ENCODE results near the gene HOXB6.
A peak's percentile ranks its signal among the peaks of the same experiment; 100 is the strongest.

HOXB6 gene

GRCh38 chr17:48568499-48569239 lies 36.1 kb downstream of the HOXB6 start (continued):
- TF ChIP-seq ZBTB20 (tag by site-specific recombination; IDR thresholded peaks at IDR 0.05) (0 out of 2 replicates have a peak, but pooled peaks have one; percentile 27), ZNF239 (tag by site-specific recombination; IDR thresholded peaks at IDR 0.05) (no peak), ZNF157 (tag by site-specific recombination; IDR thresholded peaks at IDR 0.05) (no peak), ZNF10 (tag by site-specific recombination; IDR thresholded peaks at IDR 0.05) (no peak; the same call in 1 of the 2 replicates), ZNF366 (tag by site-specific recombination; conservative IDR thresholded peaks at IDR 0.05) (peak; percentile 98), ZNF792 (tag by site-specific recombination; IDR thresholded peaks at IDR 0.05) (no peak), ZNF670 (tag by site-specific recombination; IDR thresholded peaks at IDR 0.05; ENCODE audit: low read depth) (no peak), ZNF394 (tag by site-specific recombination; IDR thresholded peaks at IDR 0.05; ENCODE audit: borderline replicate concordance) (no peak; the same call in 1 of the 2 replicates), ZNF2 (tag by site-specific recombination; IDR thresholded peaks at IDR 0.05) (peak; percentile 77), SP7 (tag by site-specific recombination; IDR thresholded peaks at IDR 0.05) (peak; percentile 67; the same call in 1 of the 2 replicates), ZNF26 (tag by site-specific recombination; IDR thresholded peaks at IDR 0.05) (no peak), ZBTB48 (tag by site-specific recombination; IDR thresholded peaks at IDR 0.05) (no peak), ZNF747 (tag by site-specific recombination; IDR thresholded peaks at IDR 0.05) (no peak), ZNF24 (tag by site-specific recombination; IDR thresholded peaks at IDR 0.05) (no peak), ZNF629 (tag by site-specific recombination; IDR thresholded peaks at IDR 0.05) (0 out of 2 replicates have a peak, but pooled peaks have one; percentile 30), ZNF148 (tag by site-specific recombination; IDR thresholded peaks at IDR 0.05; ENCODE audit: borderline replicate concordance) (no peak), ZNF169 (tag by site-specific recombination; IDR thresholded peaks at IDR 0.05) (no peak), ZNF37A (tag by site-specific recombination; IDR thresholded peaks at IDR 0.05) (no peak), ZNF391 (tag by site-specific recombination; IDR thresholded peaks at IDR 0.05; ENCODE audit: borderline replicate concordance, low read depth) (0 out of 2 replicates have a peak, but pooled peaks have one; percentile 52), ZNF707 (tag by site-specific recombination; IDR thresholded peaks at IDR 0.05) (no peak), ZNF596 (tag by site-specific recombination; IDR thresholded peaks at IDR 0.05) (peak; percentile 98), ZBTB44 (tag by site-specific recombination; IDR thresholded peaks at IDR 0.05) (no peak), CTCF (tag by site-specific recombination; IDR thresholded peaks at IDR 0.05) (no peak), SP3 (tag by site-specific recombination; IDR thresholded peaks at IDR 0.05) (no peak), SETDB1 (IDR thresholded peaks at IDR 0.05; ENCODE audit: insufficient read length, low read length) (no peak), FEZF1 (tag by site-specific recombination; IDR thresholded peaks at IDR 0.05) (peak; percentile 58), ZNF423 (tag by site-specific recombination; IDR thresholded peaks at IDR 0.05) (0 out of 2 replicates have a peak, but pooled peaks have one; percentile 32), ZNF555 (tag by site-specific recombination; conservative IDR thresholded peaks at IDR 0.05) (no peak), ZNF785 (tag by site-specific recombination; IDR thresholded peaks at IDR 0.05) (no peak), ZNF776 (tag by site-specific recombination; IDR thresholded peaks at IDR 0.05; ENCODE audit: borderline replicate concordance) (no peak), ZBTB1 (tag by site-specific recombination; IDR thresholded peaks at IDR 0.05) (no peak), AEBP2 (tag by site-specific recombination; IDR thresholded peaks at IDR 0.05; ENCODE audit: borderline replicate concordance) (no peak), GLI4 (tag by site-specific recombination; IDR thresholded peaks at IDR 0.05) (no peak)
